Measurements from ENCODE around the gene ADD1. TPM values are rescaled to one million over a fixed set of nuclear protein-coding genes. Genes with fewer than 3 reads are reported as not detected.

ADD1 gene
- total RNA-seq, 2 experiments from 2014 or later = 153 TPM

GRCh38 chr4:2824836-2825381 is 18.7 kb upstream of the ADD1 start:
- Mint-ChIP-seq H3K27ac (no peak overlapping the region), H3K4me1 (ENCODE audit: low read depth) (peaks cover 5% of the 10 kb centered on the region), H3K27me3 (no peaks in the 10 kb centered on the region), H3K36me3 (ENCODE audit: low read depth) (peaks cover 59% of the 10 kb centered on the region), H3K4me3 (no peak overlapping the region), H3K9me3 (no peaks in the 10 kb centered on the region)
- ATAC-seq (ENCODE audit: poor library complexity) = no peak
- intact Hi-C loops (cut with DNase I, micrococcal nuclease) = no loop called here
- CTCF ChIA-PET = no interaction called here
- Histone ChIP-seq H3K4me1 (ENCODE audit: insufficient read depth, low read length) (peaks cover 16% of the 10 kb centered on the region), H3K9me3 (ENCODE audit: control insufficient read depth in 1 of 2, insufficient read depth in 1 of 2, low read length in 2 of 2) (no peaks in the 10 kb centered on the region), H3K27ac (ENCODE audit: low read depth in 1 of 2, low read length in 2 of 2) (no peak overlapping the region), H3K27me3 (ENCODE audit: control insufficient read depth in 1 of 2, insufficient read depth in 2 of 2, low read length in 2 of 2) (no peaks in the 10 kb centered on the region), H3K36me3 (ENCODE audit: insufficient read depth, low read length) (peaks cover 83% of the 10 kb centered on the region), H3K4me3 (ENCODE audit: low read length) (no peak overlapping the region)
- POLR2A ChIA-PET = no interaction called here
- DNase-seq = no peak
- TF ChIP-seq CTCF (IDR thresholded peaks at IDR 0.05) = no peak

- peaks cover 59% of the 10 kb centered on the region for H3K36me3 Mint-ChIP-seq (ENCODE audit: low read depth)
- no peak overlapping the region for H3K27ac Mint-ChIP-seq
- intact Hi-C loops (cut with DNase I, micrococcal nuclease) = no loop called here
- Histone ChIP-seq H3K4me3 (ENCODE audit: low read length) (no peak overlapping the region), H3K4me1 (ENCODE audit: insufficient read depth, low read length) (peaks cover 8% of the 10 kb centered on the region), H3K9me3 (ENCODE audit: control insufficient read depth in 1 of 2, insufficient read depth in 1 of 2, low read length in 2 of 2) (no peaks in the 10 kb centered on the region), H3K36me3 (ENCODE audit: insufficient read depth, low read length) (peaks cover 87% of the 10 kb centered on the region), H3K27ac (ENCODE audit: low read depth in 1 of 2, low read length in 2 of 2) (no peak overlapping the region), H3K27me3 (ENCODE audit: control insufficient read depth in 1 of 2, insufficient read depth in 2 of 2, low read length in 2 of 2) (no peaks in the 10 kb centered on the region)
- no peak for TF ChIP-seq CTCF (IDR thresholded peaks at IDR 0.05)
- DNase-seq = no peak
- H3K4me1 Mint-ChIP-seq (ENCODE audit: low read depth) = no peaks in the 10 kb centered on the region
- CTCF ChIA-PET = no interaction called here
- ATAC-seq (ENCODE audit: poor library complexity) = no peak
- H3K27me3 Mint-ChIP-seq = no peaks in the 10 kb centered on the region
- POLR2A ChIA-PET = no interaction called here
- no peaks in the 10 kb centered on the region for H3K9me3 Mint-ChIP-seq
- H3K4me3 Mint-ChIP-seq = no peak overlapping the region
Measured at GRCh38 chr4:2825740-2826139, 17.9 kb upstream of the ADD1 start.

- no peaks in the 10 kb centered on the region for H3K9me3 ChIP-seq (ENCODE audit: control insufficient read depth in 1 of 2, insufficient read depth in 1 of 2, low read length in 2 of 2)
- intact Hi-C loops (cut with DNase I, micrococcal nuclease) = no loop called here
- ChIA-PET CTCF (no interaction called here), POLR2A (no interaction called here)
- no peak for TF ChIP-seq CTCF (IDR thresholded peaks at IDR 0.05)
- H3K36me3 ChIP-seq (ENCODE audit: insufficient read depth, low read length) = peaks cover 85% of the 10 kb centered on the region
- DNase-seq = no peak
- Mint-ChIP-seq H3K4me1 (ENCODE audit: low read depth) (no peaks in the 10 kb centered on the region), H3K27ac (no peak overlapping the region), H3K4me3 (no peak overlapping the region), H3K36me3 (ENCODE audit: low read depth) (peaks cover 61% of the 10 kb centered on the region), H3K9me3 (no peaks in the 10 kb centered on the region), H3K27me3 (no peaks in the 10 kb centered on the region)
- H3K27me3 ChIP-seq (ENCODE audit: control insufficient read depth in 1 of 2, insufficient read depth in 2 of 2, low read length in 2 of 2) = no peaks in the 10 kb centered on the region
- H3K4me3 ChIP-seq (ENCODE audit: low read length) = no peak overlapping the region
- ATAC-seq (ENCODE audit: poor library complexity) = no peak
- no peak overlapping the region for H3K27ac ChIP-seq (ENCODE audit: low read depth in 1 of 2, low read length in 2 of 2)
- H3K4me1 ChIP-seq (ENCODE audit: insufficient read depth, low read length) = peaks cover 3% of the 10 kb centered on the region
Measured at GRCh38 chr4:2827071-2827873, 16.4 kb upstream of the ADD1 start.

Data from CD4-positive, alpha-beta T cell (primary cell).